Stimulated activated CD4-positive, alpha-beta T cell treated with anti-CD3 and anti-CD28 coated beads, Interleukin-4, amount 100 ng/mL, for 48 hours (primary cell): ENCODE measurements around the gene CTU1.

Experiments
- DNase-seq, 2 donors: peaks; one replicate each; pipeline ENCODE4 v3.0.0-alpha.2; 2020; ENCODE audit warnings: low read depth in 2 of 2

CTU1 gene

GRCh38 chr19:51131780-51132680 lies 23.8 kb upstream of the CTU1 start:
- no peak for DNase-seq

- DNase-seq, result no peak
Measured at GRCh38 chr19:51129716-51130115, 21.5 kb upstream of the CTU1 start.

- DNase-seq, result no peak
Measured at GRCh38 chr19:51128227-51128626, 20.0 kb upstream of the CTU1 start.

- no peak for DNase-seq
Measured at GRCh38 chr19:51127755-51128154, 19.5 kb upstream of the CTU1 start.

- DNase-seq, result no peak
Measured at GRCh38 chr19:51127032-51127431, 18.8 kb upstream of the CTU1 start.

GRCh38 chr19:51125421-51126075 lies 17.3 kb upstream of the CTU1 start:
- no peak for DNase-seq

GRCh38 chr19:51124729-51125128 lies 16.5 kb upstream of the CTU1 start, which contains the start of gene SIGLEC9:
TSS of gene SIGLEC9 (plus strand) at chr19:51124906. CDS start at chr19:51124975, 69 bp downstream.
- no peak for DNase-seq

- no peak for DNase-seq
Measured at GRCh38 chr19:51124216-51124615, 16.0 kb upstream of the CTU1 start.

GRCh38 chr19:51123802-51124201 lies 15.6 kb upstream of the CTU1 start:
- no peak for DNase-seq

- no peak for DNase-seq
Measured at GRCh38 chr19:51123381-51123800, 15.2 kb upstream of the CTU1 start.

- no peak for DNase-seq
Measured at GRCh38 chr19:51122112-51122981, 14.1 kb upstream of the CTU1 start.

GRCh38 chr19:51121257-51121656 lies 13.0 kb upstream of the CTU1 start:
- DNase-seq, result no peak

GRCh38 chr19:51120160-51120559 lies 12.0 kb upstream of the CTU1 start:
- DNase-seq, result no peak

GRCh38 chr19:51119611-51120010 lies 11.4 kb upstream of the CTU1 start:
- no peak for DNase-seq

- no peak for DNase-seq
Measured at GRCh38 chr19:51119101-51119500, 10.9 kb upstream of the CTU1 start.

GRCh38 chr19:51116736-51117286 lies 8.6 kb upstream of the CTU1 start:
- DNase-seq, result no peak

GRCh38 chr19:51114087-51114729 lies 6.0 kb upstream of the CTU1 start:
- DNase-seq, result no peak

GRCh38 chr19:51111606-51112005 lies 3.4 kb upstream of the CTU1 start:
- DNase-seq, result no peak

- DNase-seq, result no peak
Measured at GRCh38 chr19:51110666-51110971, 2.4 kb upstream of the CTU1 start.

GRCh38 chr19:51108805-51109146 lies 567 bp upstream of the CTU1 start:
- no peak for DNase-seq

- no peak for DNase-seq
Measured at GRCh38 chr19:51107406-51108065, 673 bp downstream of the CTU1 start.
